ENCODE measurements around the gene MT4. TPM values are rescaled to one million over a fixed set of nuclear protein-coding genes. Genes with fewer than 3 reads are reported as not detected.

MT4 gene
- not detected in 2 replicates for total RNA-seq

DNA sequence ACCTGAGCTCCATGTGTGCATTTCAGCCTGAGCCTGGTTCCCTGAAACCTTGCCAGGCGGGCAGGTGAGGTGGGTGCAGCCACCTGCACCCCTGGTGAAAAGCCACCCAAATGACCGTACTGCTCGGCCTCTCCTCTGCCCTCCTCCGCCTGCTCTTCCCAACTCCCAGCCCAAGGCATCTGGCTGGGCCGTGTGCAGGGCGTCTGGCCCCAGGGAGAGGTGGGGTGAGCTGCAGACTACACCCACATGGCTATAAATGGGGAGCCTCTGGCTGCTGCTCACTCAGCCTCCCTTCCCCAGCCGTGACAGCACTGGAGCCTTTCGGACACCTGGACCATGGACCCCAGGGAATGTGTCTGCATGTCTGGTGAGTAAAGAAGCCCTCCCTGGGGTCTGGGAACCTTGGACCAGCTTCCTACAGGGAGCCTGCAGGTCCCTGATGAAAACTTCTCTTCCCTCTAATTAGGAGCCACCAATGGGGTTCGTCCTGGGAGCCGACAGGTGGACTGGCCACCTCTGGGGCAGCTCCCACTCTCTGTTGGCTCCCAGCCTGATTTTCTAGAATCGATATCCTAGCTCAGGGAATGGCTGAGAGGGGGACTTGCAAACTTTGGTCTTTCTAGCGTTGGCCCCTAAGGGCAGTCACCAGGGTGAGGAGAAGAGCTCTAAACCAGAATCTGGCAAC, at the start of gene MT4:
MT4 (plus strand) TSS at position 281 of the 685 bp plus-strand sequence; CDS start at position 337, 56 bp downstream.

DNA sequence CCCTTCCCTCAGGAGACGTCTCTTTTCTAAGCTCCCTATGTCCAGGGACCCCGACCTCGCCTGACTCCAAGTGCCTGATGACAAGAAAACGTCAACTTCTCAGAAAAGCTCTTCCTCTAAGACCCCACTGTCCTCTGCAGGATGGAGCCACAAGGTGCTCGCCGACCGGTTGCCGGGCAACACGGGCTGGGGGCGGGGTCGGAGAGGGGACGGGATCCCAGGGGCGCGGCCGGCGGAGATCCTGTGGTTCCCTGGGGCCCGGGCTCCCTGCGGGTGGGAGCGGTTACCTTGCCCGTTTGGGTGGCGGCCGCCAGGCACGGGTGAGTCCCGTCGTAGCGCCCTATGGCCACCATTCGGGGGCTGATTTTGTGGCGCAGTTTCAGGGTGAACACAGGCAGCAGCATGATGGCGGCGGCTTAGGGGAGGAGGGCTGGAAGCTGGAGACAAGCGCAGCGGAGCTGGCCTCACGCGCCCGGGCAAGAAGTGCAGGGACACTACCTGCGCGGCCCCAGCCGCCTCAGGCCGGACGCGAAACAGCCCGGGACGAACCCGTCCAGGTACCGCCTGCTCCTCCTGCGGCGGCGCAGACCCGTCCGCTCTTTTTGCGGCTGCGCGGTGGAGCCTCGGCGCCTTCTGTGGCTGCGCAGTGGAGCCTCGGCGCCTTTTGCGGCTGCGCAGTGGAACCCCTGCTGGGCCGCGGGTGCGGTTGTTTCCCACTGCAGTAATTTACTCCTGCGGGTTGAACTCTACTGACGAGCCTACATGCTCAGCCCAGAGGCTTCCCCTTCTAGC, 45.2 kb upstream of the MT4 start, which contains the start of gene BBS2:
BBS2 (minus strand) TSS at position 566 of the 792 bp plus-strand sequence; CDS start at position 404, 162 bp downstream.

DNA sequence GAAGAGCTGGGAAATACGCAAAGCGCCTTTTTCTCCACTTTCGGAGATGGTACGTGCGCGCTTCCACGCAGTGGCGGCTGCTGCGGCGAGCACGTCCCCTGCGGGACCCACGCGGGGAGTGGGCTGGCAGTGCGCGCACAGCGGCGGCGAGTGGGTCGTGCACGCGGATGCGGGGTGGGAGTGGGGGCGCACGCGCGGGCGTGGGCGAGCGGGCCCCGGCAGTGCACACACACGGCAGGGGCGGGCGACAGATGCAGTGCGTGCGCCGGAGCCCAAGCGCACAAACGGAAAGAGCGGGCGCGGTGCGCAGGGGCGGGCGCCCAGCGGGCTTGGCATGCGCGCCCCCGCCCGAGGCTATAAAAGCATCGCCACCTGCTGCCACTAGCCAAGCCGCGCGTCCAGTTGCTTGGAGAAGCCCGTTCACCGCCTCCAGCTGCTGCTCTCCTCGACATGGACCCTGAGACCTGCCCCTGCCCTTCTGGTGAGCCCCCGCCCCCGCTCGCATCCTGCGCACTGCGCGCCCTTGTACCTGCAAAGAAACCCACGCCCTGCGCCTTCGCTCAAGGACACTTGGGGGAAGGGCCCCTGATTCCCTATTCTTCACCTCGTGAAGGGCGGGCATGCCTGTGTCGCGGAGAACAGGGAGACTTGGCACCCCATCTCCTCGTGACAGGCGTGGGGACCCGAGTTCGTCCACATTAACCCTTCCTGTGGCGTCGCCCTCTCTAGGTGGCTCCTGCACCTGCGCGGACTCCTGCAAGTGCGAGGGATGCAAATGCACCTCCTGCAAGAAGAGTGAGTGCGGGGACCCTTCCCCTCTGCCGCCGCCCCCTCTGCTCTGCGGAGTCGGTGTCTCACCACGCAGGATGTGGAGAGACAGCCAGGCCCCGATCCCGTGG, 24.5 kb downstream of the MT4 start, which contains the start of gene MT3:
MT3 (plus strand) TSS at position 388 of the 899 bp plus-strand sequence; CDS start at position 451, 63 bp downstream.

DNA sequence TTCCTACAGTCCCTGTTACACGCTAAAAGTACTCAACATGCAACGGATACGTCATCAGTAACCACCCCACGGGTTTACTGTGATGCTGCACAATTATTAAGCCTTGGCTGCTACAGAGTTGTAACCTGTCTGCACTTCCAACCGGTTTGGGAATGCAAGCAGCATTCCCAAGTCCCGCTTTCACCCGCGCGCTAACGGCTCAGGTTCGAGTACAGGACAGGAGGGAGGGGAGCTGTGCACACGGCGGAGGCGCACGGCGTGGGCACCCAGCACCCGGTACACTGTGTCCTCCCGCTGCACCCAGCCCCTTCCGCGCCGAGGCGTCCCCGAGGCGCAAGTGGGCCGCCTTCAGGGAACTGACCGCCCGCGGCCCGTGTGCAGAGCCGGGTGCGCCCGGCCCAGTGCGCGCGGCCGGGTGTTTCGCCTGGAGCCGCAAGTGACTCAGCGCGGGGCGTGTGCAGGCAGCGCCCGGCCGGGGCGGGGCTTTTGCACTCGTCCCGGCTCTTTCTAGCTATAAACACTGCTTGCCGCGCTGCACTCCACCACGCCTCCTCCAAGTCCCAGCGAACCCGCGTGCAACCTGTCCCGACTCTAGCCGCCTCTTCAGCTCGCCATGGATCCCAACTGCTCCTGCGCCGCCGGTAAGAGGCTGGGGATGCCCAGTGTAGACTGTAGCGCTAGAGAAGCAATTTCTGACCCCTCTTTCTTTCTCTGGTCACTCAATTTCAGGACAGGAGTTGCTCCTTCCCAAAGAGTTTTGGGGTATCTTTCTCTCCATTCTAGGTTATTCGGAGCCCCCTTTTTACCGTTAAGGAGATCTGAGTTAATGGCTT, 43.4 kb downstream of the MT4 start, which contains the start of gene MT2A:
MT2A (plus strand) TSS at position 542 of the 833 bp plus-strand sequence; CDS start at position 614, 72 bp downstream.

Other genes starting within 250 kb of the MT4 start
- gene AMFR, start 139.5 kb upstream of the MT4 start, total RNA-seq, result 291 and 426 TPM in 2 replicates
- 57.5 and 92.6 TPM in 2 replicates for gene NUDT21, start 113.7 kb upstream of the MT4 start, total RNA-seq
- 82.9 and 83.8 TPM in 2 replicates for gene OGFOD1, start 113.5 kb upstream of the MT4 start, total RNA-seq
- 35.5 and 75.0 TPM in 2 replicates for gene BBS2, start 45.0 kb upstream of the MT4 start, total RNA-seq
- 0.56 TPM in 1 of 2 replicates, not detected in the other for gene MT3, start 24.5 kb downstream of the MT4 start, total RNA-seq
- gene MT2A, start 43.5 kb downstream of the MT4 start, total RNA-seq, result 190 and 238 TPM in 2 replicates
- gene MT1E, start 60.7 kb downstream of the MT4 start, total RNA-seq, result 244 and 365 TPM in 2 replicates
- gene MT1M, start 67.6 kb downstream of the MT4 start, total RNA-seq, result 2.5 and 5.9 TPM in 2 replicates
- 3.9 and 8.8 TPM in 2 replicates for gene MT1A, start 73.6 kb downstream of the MT4 start, total RNA-seq
- not detected in 2 replicates for gene MT1B, start 86.8 kb downstream of the MT4 start, total RNA-seq
- gene MT1F, start 92.9 kb downstream of the MT4 start, total RNA-seq, result 0.56 and 0.96 TPM in 2 replicates
- 0.56 and 1.5 TPM in 2 replicates for gene MT1G, start 103.0 kb downstream of the MT4 start, total RNA-seq
- 0.77 TPM in 1 of 2 replicates, not detected in the other for gene MT1H, start 104.7 kb downstream of the MT4 start, total RNA-seq
- 154 and 161 TPM in 2 replicates for gene MT1X, start 117.4 kb downstream of the MT4 start, total RNA-seq
- 40.3 and 91.1 TPM in 2 replicates for gene NUP93, start 165.1 kb downstream of the MT4 start, total RNA-seq